ENCODE data around the gene EPHA5.
A peak's percentile ranks its signal among the peaks of the same experiment; 100 is the strongest.

EPHA5 gene

GRCh38 chr4:65450899-65451298 is 219.4 kb downstream of the EPHA5 start:
- H3K27me3 ChIP-seq (ENCODE audit: insufficient read depth, low read length, poor library complexity): no peaks in the 10 kb centered on the region
- no peak overlapping the region; a peak in 1 of 4 replicates for H3K4me3 ChIP-seq (ENCODE audit: low read depth in 1 of 2, low read length in 2 of 2)
- no peaks in the 10 kb centered on the region for H3K79me2 ChIP-seq (ENCODE audit: insufficient read depth, low read length)
- peaks cover 30% of the 10 kb centered on the region for H3K4me1 ChIP-seq (ENCODE audit: insufficient read depth, low read length)
- H4K20me1 ChIP-seq (ENCODE audit: insufficient read depth, low read length): no peaks in the 10 kb centered on the region
- H3K27ac ChIP-seq (ENCODE audit: low read length): peak overlapping the region; percentile 68
- H3K4me2 ChIP-seq (ENCODE audit: insufficient read depth, low read length): peak overlapping the region; percentile 54
- H3K9ac ChIP-seq (ENCODE audit: low read depth, low read length): peak overlapping the region; percentile 8; the same call in 1 of the 2 replicates
- no peaks in the 10 kb centered on the region for H3K36me3 ChIP-seq (ENCODE audit: insufficient read depth, low read length)
- 0 out of 2 replicates have a peak overlapping the region, but pooled peaks have one; percentile 41 for H2AFZ ChIP-seq (ENCODE audit: low read depth, low read length)
- peak; percentile 98 for ATAC-seq (ENCODE audit: insufficient read depth, low read depth)
- H3K9me3 ChIP-seq (ENCODE audit: insufficient read depth, low read length, severe bottlenecking): no peaks in the 10 kb centered on the region
- TF ChIP-seq, protein P1, sequence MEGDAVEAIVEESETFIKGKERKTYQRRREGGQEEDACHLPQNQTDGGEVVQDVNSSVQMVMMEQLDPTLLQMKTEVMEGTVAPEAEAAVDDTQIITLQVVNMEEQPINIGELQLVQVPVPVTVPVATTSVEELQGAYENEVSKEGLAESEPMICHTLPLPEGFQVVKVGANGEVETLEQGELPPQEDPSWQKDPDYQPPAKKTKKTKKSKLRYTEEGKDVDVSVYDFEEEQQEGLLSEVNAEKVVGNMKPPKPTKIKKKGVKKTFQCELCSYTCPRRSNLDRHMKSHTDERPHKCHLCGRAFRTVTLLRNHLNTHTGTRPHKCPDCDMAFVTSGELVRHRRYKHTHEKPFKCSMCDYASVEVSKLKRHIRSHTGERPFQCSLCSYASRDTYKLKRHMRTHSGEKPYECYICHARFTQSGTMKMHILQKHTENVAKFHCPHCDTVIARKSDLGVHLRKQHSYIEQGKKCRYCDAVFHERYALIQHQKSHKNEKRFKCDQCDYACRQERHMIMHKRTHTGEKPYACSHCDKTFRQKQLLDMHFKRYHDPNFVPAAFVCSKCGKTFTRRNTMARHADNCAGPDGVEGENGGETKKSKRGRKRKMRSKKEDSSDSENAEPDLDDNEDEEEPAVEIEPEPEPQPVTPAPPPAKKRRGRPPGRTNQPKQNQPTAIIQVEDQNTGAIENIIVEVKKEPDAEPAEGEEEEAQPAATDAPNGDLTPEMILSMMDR (IDR thresholded peaks at IDR 0.05; ENCODE audit: borderline replicate concordance, extremely low read depth, low read length, poor library complexity, severe bottlenecking): no peak
- TF ChIP-seq EZH2 (IDR thresholded peaks at IDR 0.05; ENCODE audit: borderline replicate concordance, low read depth, low read length, severe bottlenecking): no peak
- peak; percentile 46 for DNase-seq

DNA sequence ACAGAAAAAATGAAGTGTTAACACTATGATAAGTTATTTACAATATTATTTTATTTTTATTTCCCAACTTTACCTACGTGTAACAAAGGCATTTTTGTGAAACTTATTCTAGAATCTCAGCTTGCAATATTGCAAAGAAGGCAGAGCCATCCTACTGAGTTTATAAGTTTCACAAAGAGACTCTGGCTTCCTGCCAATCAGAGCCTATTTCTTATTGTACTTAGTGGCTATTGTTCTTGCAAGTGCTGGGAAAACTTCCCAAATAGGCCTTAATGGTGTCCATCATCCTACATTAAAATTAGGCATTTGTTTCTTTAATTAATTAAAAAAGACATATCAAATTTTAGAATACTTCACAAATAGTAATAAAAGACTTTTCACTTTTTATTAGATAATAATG is 233.2 kb downstream of the EPHA5 start:
- no peaks in the 10 kb centered on the region for H4K20me1 ChIP-seq (ENCODE audit: insufficient read depth, low read length)
- no peak overlapping the region for H3K9ac ChIP-seq (ENCODE audit: low read depth, low read length)
- ATAC-seq (ENCODE audit: insufficient read depth, low read depth) (no peak), DNase-seq (no peak)
- H3K27me3 ChIP-seq (ENCODE audit: insufficient read depth, low read length, poor library complexity): no peaks in the 10 kb centered on the region
- TF ChIP-seq, protein P1 (IDR thresholded peaks at IDR 0.05; ENCODE audit: borderline replicate concordance, extremely low read depth, low read length, poor library complexity, severe bottlenecking): no peak
- TF ChIP-seq EZH2 (IDR thresholded peaks at IDR 0.05; ENCODE audit: borderline replicate concordance, low read depth, low read length, severe bottlenecking): no peak
- H3K79me2 ChIP-seq (ENCODE audit: insufficient read depth, low read length): no peaks in the 10 kb centered on the region
- H3K4me2 ChIP-seq (ENCODE audit: insufficient read depth, low read length): no peak overlapping the region
- H3K4me1 ChIP-seq (ENCODE audit: insufficient read depth, low read length): no peaks in the 10 kb centered on the region
- no peak overlapping the region for H3K4me3 ChIP-seq (ENCODE audit: low read depth in 1 of 2, low read length in 2 of 2)
- H3K36me3 ChIP-seq (ENCODE audit: insufficient read depth, low read length): no peaks in the 10 kb centered on the region
- no peak overlapping the region for H2AFZ ChIP-seq (ENCODE audit: low read depth, low read length)
- H3K9me3 ChIP-seq (ENCODE audit: insufficient read depth, low read length, severe bottlenecking): no peaks in the 10 kb centered on the region
- no peak overlapping the region for H3K27ac ChIP-seq (ENCODE audit: low read length)

GRCh38 chr4:65422109-65422508 is 248.2 kb downstream of the EPHA5 start:
- ATAC-seq (ENCODE audit: insufficient read depth, low read depth) (no peak), DNase-seq (no peak)
- H3K4me3 ChIP-seq (ENCODE audit: low read depth in 1 of 2, low read length in 2 of 2): no peak overlapping the region
- no peaks in the 10 kb centered on the region for H3K9me3 ChIP-seq (ENCODE audit: insufficient read depth, low read length, severe bottlenecking)
- H4K20me1 ChIP-seq (ENCODE audit: insufficient read depth, low read length): no peaks in the 10 kb centered on the region
- TF ChIP-seq, protein P1 (IDR thresholded peaks at IDR 0.05; ENCODE audit: borderline replicate concordance, extremely low read depth, low read length, poor library complexity, severe bottlenecking): no peak
- no peak for TF ChIP-seq EZH2 (IDR thresholded peaks at IDR 0.05; ENCODE audit: borderline replicate concordance, low read depth, low read length, severe bottlenecking)
- H2AFZ ChIP-seq (ENCODE audit: low read depth, low read length): no peak overlapping the region
- no peaks in the 10 kb centered on the region for H3K4me1 ChIP-seq (ENCODE audit: insufficient read depth, low read length)
- H3K4me2 ChIP-seq (ENCODE audit: insufficient read depth, low read length): no peak overlapping the region
- no peaks in the 10 kb centered on the region for H3K36me3 ChIP-seq (ENCODE audit: insufficient read depth, low read length)
- H3K27ac ChIP-seq (ENCODE audit: low read length): no peak overlapping the region
- H3K27me3 ChIP-seq (ENCODE audit: insufficient read depth, low read length, poor library complexity): no peaks in the 10 kb centered on the region
- no peak overlapping the region for H3K9ac ChIP-seq (ENCODE audit: low read depth, low read length)
- no peaks in the 10 kb centered on the region for H3K79me2 ChIP-seq (ENCODE audit: insufficient read depth, low read length)

GRCh38 chr4:65420036-65420435 is 250.3 kb downstream of the EPHA5 start:
- no peak for ATAC-seq (ENCODE audit: insufficient read depth, low read depth)
- Histone ChIP-seq H3K4me1 (ENCODE audit: insufficient read depth, low read length) (no peaks in the 10 kb centered on the region), H3K9me3 (ENCODE audit: insufficient read depth, low read length, severe bottlenecking) (no peaks in the 10 kb centered on the region), H3K9ac (ENCODE audit: low read depth, low read length) (no peak overlapping the region), H3K27me3 (ENCODE audit: insufficient read depth, low read length, poor library complexity) (no peaks in the 10 kb centered on the region), H3K4me3 (ENCODE audit: low read depth in 1 of 2, low read length in 2 of 2) (no peak overlapping the region), H2AFZ (ENCODE audit: low read depth, low read length) (no peak overlapping the region), H3K36me3 (ENCODE audit: insufficient read depth, low read length) (no peaks in the 10 kb centered on the region), H3K27ac (ENCODE audit: low read length) (no peak overlapping the region), H3K79me2 (ENCODE audit: insufficient read depth, low read length) (no peaks in the 10 kb centered on the region), H4K20me1 (ENCODE audit: insufficient read depth, low read length) (no peaks in the 10 kb centered on the region), H3K4me2 (ENCODE audit: insufficient read depth, low read length) (no peak overlapping the region)
- no peak for TF ChIP-seq EZH2 (IDR thresholded peaks at IDR 0.05; ENCODE audit: borderline replicate concordance, low read depth, low read length, severe bottlenecking)
- TF ChIP-seq, protein P1 (IDR thresholded peaks at IDR 0.05; ENCODE audit: borderline replicate concordance, extremely low read depth, low read length, poor library complexity, severe bottlenecking): no peak
- DNase-seq: no peak

All from DND-41 (cell line).